HUES48 (cell line): ENCODE results near the gene PNMA8C.
"Not testable (repeated sequence)": the region's sequence is repeated elsewhere in the genome, so short reads cannot be mapped to it uniquely, and the experiment has no call there.

ENCODE experiments used
- H3K27ac ChIP-seq: one replicate; pipeline ENCODE4 v1.7.0; 2013; ENCODE audit warnings: low read depth, low read length, inconsistent platforms
- H3K27me3 ChIP-seq: 2 replicates; pipeline ENCODE4 v1.6.1; 2013; ENCODE audit warnings: mild to moderate bottlenecking, low read length; ENCODE audit not compliant: control insufficient read depth, insufficient read depth
- H3K36me3 ChIP-seq: 2 replicates; pipeline ENCODE4 v1.6.1; 2013; ENCODE audit warnings: low read length; ENCODE audit not compliant: control insufficient read depth, insufficient read depth
- H3K4me1 ChIP-seq: 2 replicates; pipeline ENCODE4 v1.6.1; 2013; ENCODE audit warnings: mild to moderate bottlenecking, low read length; ENCODE audit not compliant: control insufficient read depth, insufficient read depth
- H3K4me3 ChIP-seq: 2 replicates; pipeline ENCODE4 v1.5.1; 2013; ENCODE audit warnings: mild to moderate bottlenecking, low read depth, low read length
- H3K9ac ChIP-seq: 2 replicates; pipeline ENCODE4 v1.6.1; 2013; ENCODE audit warnings: mild to moderate bottlenecking, low read depth, low read length, moderate library complexity
- H3K9me3 ChIP-seq: 2 replicates; pipeline ENCODE4 v1.6.1; 2013; ENCODE audit warnings: low read length; ENCODE audit not compliant: control insufficient read depth, insufficient read depth

Gene PNMA8C

GRCh38 chr19:46378268-46378667 is 50.5 kb downstream of the PNMA8C start:
- H3K27me3 ChIP-seq: no peaks in the 10 kb centered on the region

DNA sequence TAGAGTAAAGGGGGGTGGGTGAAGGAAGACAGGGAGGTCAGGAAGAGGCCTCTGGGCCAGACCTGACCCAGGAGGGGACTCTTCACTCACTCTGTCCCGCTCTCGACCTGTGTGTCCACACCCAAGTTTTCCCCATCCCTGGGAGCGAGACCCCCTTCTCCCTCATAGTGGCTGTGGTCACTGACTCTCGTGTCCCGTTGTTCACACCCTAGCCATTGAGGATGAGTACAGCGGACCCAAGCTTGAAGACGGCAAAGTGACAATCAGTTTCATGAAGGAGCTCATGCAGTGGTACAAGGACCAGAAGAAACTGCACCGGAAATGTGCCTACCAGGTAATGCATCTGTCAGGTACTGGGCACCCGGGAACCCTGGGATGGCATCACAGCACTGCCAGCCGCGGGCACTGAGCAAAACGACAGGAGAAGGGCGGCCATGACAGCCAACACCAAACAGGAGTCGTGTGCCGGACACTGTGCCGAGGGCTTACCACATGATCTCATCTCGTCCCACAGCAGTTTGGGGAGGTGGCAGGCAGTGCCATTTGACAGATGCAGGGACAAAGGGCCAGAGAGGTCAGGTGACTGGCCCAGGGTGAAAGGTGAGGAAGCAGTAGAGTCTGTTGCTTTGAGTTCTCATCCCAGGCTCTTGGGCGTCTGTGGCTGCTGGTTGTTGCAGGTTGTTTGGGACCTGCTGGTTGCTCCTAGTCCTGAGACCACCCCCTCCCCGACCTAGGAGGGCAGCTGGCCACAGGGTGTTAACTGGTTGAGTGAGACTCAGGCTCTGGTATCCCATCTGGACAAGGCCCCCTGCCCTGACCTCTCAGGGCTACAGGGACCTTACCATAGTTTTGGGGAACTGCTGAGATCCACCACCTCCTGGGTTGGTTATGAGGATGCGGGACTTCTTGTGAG is 52.2 kb downstream of the PNMA8C start:
- H3K4me1 ChIP-seq: peaks cover 26% of the 10 kb centered on the region
- no peak overlapping the region for H3K9ac ChIP-seq
- H3K27ac ChIP-seq: no peak overlapping the region
- H3K27me3 ChIP-seq: no peaks in the 10 kb centered on the region
- H3K4me3 ChIP-seq: no peak overlapping the region
- peaks cover 64% of the 10 kb centered on the region for H3K36me3 ChIP-seq
- H3K9me3 ChIP-seq: no peaks in the 10 kb centered on the region

More at GRCh38 chr19:46378268-46378667, 50.5 kb downstream of the PNMA8C start:
- Histone ChIP-seq H3K4me3 (no peak overlapping the region), H3K4me1 (peaks cover 14% of the 10 kb centered on the region), H3K27ac (no peak overlapping the region), H3K36me3 (peaks cover 81% of the 10 kb centered on the region), H3K9me3 (no peaks in the 10 kb centered on the region), H3K9ac (no peak overlapping the region)

DNA sequence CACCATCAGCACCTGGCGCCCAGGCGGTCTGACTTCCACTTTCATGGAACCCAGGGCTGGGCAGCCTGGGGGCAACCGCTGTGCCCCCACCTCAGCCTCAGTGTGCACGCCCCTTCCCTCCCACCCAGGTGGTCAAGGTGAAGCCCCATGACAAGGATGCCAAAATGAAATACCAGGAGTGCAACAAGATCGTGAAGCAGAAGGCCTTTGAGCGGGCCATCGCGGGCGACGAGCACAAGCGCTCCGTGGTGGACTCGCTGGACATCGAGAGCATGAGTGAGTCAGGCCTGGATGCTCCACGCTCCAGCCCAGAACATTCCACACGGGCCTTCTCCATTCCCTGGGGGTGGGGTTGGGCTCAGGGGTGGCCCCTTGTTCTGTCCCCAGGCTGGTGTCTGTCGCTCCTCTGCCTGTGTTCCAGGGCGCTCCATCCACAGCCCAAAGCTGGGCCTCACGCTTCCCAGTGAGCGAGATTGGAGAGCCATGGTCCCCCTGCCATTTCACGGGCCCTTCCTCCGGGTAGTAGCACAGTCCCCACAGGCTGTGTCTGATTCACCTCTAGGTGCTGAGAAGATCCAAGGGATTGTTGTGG is 53.2 kb downstream of the PNMA8C start:
- not testable (repeated sequence) for H3K27ac ChIP-seq, H3K9ac ChIP-seq, H3K4me3 ChIP-seq, H3K27me3 ChIP-seq, H3K9me3 ChIP-seq
- peaks cover 55% of the 10 kb centered on the region for H3K36me3 ChIP-seq
- peaks cover 26% of the 10 kb centered on the region for H3K4me1 ChIP-seq
